Measurements from ENCODE around the gene CALHM1.

GRCh38 chr10:103493916-103494877 lies 35.5 kb upstream of the CALHM1 start:
- TF ChIP-seq FOXM1 (IDR thresholded peaks at IDR 0.05; ENCODE audit: borderline replicate concordance): no peak
- no peak for TF ChIP-seq L3MBTL2 (conservative IDR thresholded peaks at IDR 0.05)
- no peak for TF ChIP-seq CTBP1 (IDR thresholded peaks at IDR 0.05; ENCODE audit: borderline replicate concordance)
